ENCODE measurements around the gene GLYAT. TPM values are rescaled to one million over a fixed set of nuclear protein-coding genes. Genes with fewer than 3 reads are reported as not detected.

Gene GLYAT
- total and polyA plus RNA-seq, 2 experiments from 2014 or later, result 0.10 TPM; not detected in 1

DNA sequence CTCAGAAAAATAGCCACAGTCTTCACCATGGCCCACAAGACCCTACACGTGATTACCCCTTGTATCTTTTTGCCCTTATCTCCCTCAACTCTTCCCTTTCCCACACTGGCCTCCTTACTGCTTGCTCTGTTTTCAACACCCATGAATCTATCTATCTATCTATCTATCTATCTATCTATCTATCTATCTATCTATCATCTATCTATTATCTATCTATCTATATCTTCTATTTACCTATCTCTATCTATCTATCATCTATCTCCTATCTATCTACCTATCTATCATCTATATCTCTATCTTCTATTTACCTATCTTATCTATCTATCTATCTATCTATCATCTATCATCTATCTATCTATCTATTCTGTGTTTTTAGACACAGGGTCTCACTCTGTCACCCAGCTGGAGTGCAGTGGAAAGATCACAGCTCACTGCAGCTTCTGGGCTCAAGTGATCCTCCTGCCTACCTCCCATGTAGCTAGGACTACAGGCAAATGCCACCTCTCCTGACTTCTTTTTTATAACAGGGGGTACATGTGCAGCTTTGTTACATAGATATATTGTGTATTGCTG, 55.1 kb downstream of the GLYAT start:
- H3K4me1 Mint-ChIP-seq, result no peaks in the 10 kb centered on the region

More for the DNA sequence above, 55.1 kb downstream of the GLYAT start:
- Histone ChIP-seq H3F3A (replicated peaks; ENCODE audit: low read depth) (no peaks in the 10 kb centered on the region), H4K20me1 (replicated peaks; ENCODE audit: insufficient read depth) (no peaks in the 10 kb centered on the region), H3K4me1 (ENCODE audit: insufficient read depth) (no peaks in the 10 kb centered on the region), H3K36me3 (ENCODE audit: insufficient read depth) (no peaks in the 10 kb centered on the region), H3K27me3 (ENCODE audit: insufficient read depth) (no peaks in the 10 kb centered on the region), H3K27ac (ENCODE audit: low read depth) (no peak overlapping the region), H3K79me2 (replicated peaks; ENCODE audit: insufficient read depth) (no peaks in the 10 kb centered on the region), H2AFZ (no peak overlapping the region), H3K4me2 (no peak overlapping the region), H3K9me2 (ENCODE audit: insufficient read depth) (no peaks in the 10 kb centered on the region), H3K4me3 (no peak overlapping the region)
- H3K9me3 Mint-ChIP-seq, result peaks cover 33% of the 10 kb centered on the region
- DNase-seq (ENCODE audit: low spot score) (no peak), ATAC-seq (no peak)
- no peak overlapping the region for H3K27ac Mint-ChIP-seq
- H3K27me3 Mint-ChIP-seq (ENCODE audit: insufficient read depth, low read depth, poor library complexity), result peaks cover 2% of the 10 kb centered on the region
- peaks cover 2% of the 10 kb centered on the region; the same call in 1 of the 3 replicates for H3K36me3 Mint-ChIP-seq (ENCODE audit: low read depth)
- TF ChIP-seq ZNF331 (CRISPR knock-in tag; IDR thresholded peaks at IDR 0.05; ENCODE audit: low read depth) (no peak), JUNB (IDR thresholded peaks at IDR 0.05; ENCODE audit: unreplicated experiment) (no peak), ZNF114 (CRISPR knock-in tag; IDR thresholded peaks at IDR 0.05) (no peak), EZH2phosphoT487 (IDR thresholded peaks at IDR 0.05; ENCODE audit: unreplicated experiment) (no peak), EZH2 (IDR thresholded peaks at IDR 0.05; ENCODE audit: low read depth, unreplicated experiment) (no peak), CREB1 (CRISPR knock-in tag; IDR thresholded peaks at IDR 0.05; ENCODE audit: low read depth) (no peak), STAT1 (IDR thresholded peaks at IDR 0.05; ENCODE audit: unreplicated experiment) (no peak), NANOG (IDR thresholded peaks at IDR 0.05; ENCODE audit: borderline replicate concordance) (no peak), POLR2AphosphoS5 (IDR thresholded peaks at IDR 0.05; ENCODE audit: low read depth) (no peak)
- TF ChIP-seq, protein P1, sequence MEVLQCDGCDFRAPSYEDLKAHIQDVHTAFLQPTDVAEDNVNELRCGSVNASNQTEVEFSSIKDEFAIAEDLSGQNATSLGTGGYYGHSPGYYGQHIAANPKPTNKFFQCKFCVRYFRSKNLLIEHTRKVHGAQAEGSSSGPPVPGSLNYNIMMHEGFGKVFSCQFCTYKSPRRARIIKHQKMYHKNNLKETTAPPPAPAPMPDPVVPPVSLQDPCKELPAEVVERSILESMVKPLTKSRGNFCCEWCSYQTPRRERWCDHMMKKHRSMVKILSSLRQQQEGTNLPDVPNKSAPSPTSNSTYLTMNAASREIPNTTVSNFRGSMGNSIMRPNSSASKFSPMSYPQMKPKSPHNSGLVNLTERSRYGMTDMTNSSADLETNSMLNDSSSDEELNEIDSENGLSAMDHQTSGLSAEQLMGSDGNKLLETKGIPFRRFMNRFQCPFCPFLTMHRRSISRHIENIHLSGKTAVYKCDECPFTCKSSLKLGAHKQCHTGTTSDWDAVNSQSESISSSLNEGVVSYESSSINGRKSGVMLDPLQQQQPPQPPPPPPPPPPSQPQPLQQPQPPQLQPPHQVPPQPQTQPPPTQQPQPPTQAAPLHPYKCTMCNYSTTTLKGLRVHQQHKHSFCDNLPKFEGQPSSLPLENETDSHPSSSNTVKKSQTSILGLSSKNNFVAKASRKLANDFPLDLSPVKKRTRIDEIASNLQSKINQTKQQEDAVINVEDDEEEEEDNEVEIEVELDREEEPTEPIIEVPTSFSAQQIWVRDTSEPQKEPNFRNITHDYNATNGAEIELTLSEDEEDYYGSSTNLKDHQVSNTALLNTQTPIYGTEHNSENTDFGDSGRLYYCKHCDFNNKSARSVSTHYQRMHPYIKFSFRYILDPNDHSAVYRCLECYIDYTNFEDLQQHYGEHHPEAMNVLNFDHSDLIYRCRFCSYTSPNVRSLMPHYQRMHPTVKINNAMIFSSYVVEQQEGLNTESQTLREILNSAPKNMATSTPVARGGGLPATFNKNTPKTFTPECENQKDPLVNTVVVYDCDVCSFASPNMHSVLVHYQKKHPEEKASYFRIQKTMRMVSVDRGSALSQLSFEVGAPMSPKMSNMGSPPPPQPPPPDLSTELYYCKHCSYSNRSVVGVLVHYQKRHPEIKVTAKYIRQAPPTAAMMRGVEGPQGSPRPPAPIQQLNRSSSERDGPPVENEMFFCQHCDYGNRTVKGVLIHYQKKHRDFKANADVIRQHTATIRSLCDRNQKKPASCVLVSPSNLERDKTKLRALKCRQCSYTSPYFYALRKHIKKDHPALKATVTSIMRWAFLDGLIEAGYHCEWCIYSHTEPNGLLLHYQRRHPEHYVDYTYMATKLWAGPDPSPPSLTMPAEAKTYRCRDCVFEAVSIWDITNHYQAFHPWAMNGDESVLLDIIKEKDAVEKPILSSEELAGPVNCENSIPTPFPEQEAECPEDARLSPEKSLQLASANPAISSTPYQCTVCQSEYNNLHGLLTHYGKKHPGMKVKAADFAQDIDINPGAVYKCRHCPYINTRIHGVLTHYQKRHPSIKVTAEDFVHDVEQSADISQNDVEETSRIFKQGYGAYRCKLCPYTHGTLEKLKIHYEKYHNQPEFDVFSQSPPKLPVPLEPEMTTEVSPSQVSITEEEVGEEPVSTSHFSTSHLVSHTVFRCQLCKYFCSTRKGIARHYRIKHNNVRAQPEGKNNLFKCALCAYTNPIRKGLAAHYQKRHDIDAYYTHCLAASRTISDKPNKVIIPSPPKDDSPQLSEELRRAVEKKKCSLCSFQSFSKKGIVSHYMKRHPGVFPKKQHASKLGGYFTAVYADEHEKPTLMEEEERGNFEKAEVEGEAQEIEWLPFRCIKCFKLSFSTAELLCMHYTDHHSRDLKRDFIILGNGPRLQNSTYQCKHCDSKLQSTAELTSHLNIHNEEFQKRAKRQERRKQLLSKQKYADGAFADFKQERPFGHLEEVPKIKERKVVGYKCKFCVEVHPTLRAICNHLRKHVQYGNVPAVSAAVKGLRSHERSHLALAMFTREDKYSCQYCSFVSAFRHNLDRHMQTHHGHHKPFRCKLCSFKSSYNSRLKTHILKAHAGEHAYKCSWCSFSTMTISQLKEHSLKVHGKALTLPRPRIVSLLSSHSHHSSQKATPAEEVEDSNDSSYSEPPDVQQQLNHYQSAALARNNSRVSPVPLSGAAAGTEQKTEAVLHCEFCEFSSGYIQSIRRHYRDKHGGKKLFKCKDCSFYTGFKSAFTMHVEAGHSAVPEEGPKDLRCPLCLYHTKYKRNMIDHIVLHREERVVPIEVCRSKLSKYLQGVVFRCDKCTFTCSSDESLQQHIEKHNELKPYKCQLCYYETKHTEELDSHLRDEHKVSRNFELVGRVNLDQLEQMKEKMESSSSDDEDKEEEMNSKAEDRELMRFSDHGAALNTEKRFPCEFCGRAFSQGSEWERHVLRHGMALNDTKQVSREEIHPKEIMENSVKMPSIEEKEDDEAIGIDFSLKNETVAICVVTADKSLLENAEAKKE (CRISPR knock-in tag; IDR thresholded peaks at IDR 0.05), result no peak
- TF ChIP-seq, protein P2, sequence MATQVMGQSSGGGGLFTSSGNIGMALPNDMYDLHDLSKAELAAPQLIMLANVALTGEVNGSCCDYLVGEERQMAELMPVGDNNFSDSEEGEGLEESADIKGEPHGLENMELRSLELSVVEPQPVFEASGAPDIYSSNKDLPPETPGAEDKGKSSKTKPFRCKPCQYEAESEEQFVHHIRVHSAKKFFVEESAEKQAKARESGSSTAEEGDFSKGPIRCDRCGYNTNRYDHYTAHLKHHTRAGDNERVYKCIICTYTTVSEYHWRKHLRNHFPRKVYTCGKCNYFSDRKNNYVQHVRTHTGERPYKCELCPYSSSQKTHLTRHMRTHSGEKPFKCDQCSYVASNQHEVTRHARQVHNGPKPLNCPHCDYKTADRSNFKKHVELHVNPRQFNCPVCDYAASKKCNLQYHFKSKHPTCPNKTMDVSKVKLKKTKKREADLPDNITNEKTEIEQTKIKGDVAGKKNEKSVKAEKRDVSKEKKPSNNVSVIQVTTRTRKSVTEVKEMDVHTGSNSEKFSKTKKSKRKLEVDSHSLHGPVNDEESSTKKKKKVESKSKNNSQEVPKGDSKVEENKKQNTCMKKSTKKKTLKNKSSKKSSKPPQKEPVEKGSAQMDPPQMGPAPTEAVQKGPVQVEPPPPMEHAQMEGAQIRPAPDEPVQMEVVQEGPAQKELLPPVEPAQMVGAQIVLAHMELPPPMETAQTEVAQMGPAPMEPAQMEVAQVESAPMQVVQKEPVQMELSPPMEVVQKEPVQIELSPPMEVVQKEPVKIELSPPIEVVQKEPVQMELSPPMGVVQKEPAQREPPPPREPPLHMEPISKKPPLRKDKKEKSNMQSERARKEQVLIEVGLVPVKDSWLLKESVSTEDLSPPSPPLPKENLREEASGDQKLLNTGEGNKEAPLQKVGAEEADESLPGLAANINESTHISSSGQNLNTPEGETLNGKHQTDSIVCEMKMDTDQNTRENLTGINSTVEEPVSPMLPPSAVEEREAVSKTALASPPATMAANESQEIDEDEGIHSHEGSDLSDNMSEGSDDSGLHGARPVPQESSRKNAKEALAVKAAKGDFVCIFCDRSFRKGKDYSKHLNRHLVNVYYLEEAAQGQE (IDR thresholded peaks at IDR 0.05; ENCODE audit: unreplicated experiment), result no peak
- TF ChIP-seq, protein P3, sequence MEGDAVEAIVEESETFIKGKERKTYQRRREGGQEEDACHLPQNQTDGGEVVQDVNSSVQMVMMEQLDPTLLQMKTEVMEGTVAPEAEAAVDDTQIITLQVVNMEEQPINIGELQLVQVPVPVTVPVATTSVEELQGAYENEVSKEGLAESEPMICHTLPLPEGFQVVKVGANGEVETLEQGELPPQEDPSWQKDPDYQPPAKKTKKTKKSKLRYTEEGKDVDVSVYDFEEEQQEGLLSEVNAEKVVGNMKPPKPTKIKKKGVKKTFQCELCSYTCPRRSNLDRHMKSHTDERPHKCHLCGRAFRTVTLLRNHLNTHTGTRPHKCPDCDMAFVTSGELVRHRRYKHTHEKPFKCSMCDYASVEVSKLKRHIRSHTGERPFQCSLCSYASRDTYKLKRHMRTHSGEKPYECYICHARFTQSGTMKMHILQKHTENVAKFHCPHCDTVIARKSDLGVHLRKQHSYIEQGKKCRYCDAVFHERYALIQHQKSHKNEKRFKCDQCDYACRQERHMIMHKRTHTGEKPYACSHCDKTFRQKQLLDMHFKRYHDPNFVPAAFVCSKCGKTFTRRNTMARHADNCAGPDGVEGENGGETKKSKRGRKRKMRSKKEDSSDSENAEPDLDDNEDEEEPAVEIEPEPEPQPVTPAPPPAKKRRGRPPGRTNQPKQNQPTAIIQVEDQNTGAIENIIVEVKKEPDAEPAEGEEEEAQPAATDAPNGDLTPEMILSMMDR (conservative IDR thresholded peaks at IDR 0.05; ENCODE audit: low read depth in 2 of 2), result no peak
- TF ChIP-seq, protein P4, sequence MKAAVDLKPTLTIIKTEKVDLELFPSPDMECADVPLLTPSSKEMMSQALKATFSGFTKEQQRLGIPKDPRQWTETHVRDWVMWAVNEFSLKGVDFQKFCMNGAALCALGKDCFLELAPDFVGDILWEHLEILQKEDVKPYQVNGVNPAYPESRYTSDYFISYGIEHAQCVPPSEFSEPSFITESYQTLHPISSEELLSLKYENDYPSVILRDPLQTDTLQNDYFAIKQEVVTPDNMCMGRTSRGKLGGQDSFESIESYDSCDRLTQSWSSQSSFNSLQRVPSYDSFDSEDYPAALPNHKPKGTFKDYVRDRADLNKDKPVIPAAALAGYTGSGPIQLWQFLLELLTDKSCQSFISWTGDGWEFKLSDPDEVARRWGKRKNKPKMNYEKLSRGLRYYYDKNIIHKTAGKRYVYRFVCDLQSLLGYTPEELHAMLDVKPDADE (IDR thresholded peaks at IDR 0.05), result no peak
- H3K4me3 Mint-ChIP-seq, result no peak overlapping the region

Measured in GM23338 (cell line).